Motor neuron (in vitro differentiated cells): ENCODE measurements around the gene FOXP1. TPM values are rescaled to one million over a fixed set of nuclear protein-coding genes. Genes with fewer than 3 reads are reported as not detected.
"Not testable (repeated sequence)": the region's sequence is repeated elsewhere in the genome, so short reads cannot be mapped to it uniquely, and the experiment has no call there.

Experiments
- ATAC-seq, 8 experiments: fragments of 200-7000 bp; cut with Tn5 transposase; replicated peaks in 6 of 8; 2 replicates each; pipeline ENCODE4 v1.8.0; 2021; ENCODE audit warnings: mild to moderate bottlenecking in 8 of 8, moderate library complexity in 8 of 8
- H3K27ac ChIP-seq, 2 donors: fragments of 250-450 bp; sonication (Bioruptor Pico); 2 replicates each; pipeline ENCODE4 v1.9.0; 2021; ENCODE audit warnings: antibody characterized with exemption in 2 of 2, mild to moderate bottlenecking in 2 of 2, moderate library complexity in 1 of 2
- H3K4me1 ChIP-seq, 2 donors: fragments of 250-450 bp; sonication (Bioruptor Pico); replicated peaks in 1 of 2; 2 replicates each; pipeline ENCODE4 v1.6.1; 2021; ENCODE audit warnings: antibody characterized with exemption in 2 of 2, mild to moderate bottlenecking in 2 of 2, moderate library complexity in 1 of 2
- H3K4me3 ChIP-seq, 5 donors: fragments of 250-450 bp; sonication (Bioruptor Pico); 2 replicates each; pipeline ENCODE4 v1.9.0; 2021; ENCODE audit warnings: antibody characterized with exemption in 5 of 5, mild to moderate bottlenecking in 5 of 5, moderate library complexity in 4 of 5
- WGBS, 10 experiments: fragments of 450-650 bp; shearing (Covaris generic); methylation state at CpG; one replicate each; pipeline ENCODE4 v1.0.0; 2022; 5-methylcytosine and 5-hydroxymethylcytosine counted together
- in situ Hi-C, 9 experiments: fragments of 400-800 bp; cut with MboI; loops; one replicate each; pipeline ENCODE4 v1.15.0; 2021; ENCODE audit warnings: low sequenced_read_pairs in 9 of 9, low pct_unique_long_range_greater_than_20kb in 2 of 9; ENCODE audit not compliant: unreplicated experiment in 9 of 9
- total RNA-seq, 8 experiments: library from RNA; unstranded; fragments of 300-600 nt; gene quantifications; 2 replicates each; pipeline versions ENCODE4 v1.2.3 to v1.2.4, GENCODE V29; 2022

Gene FOXP1
- total RNA-seq, 8 experiments from 2014 or later, result 7.0 to 118 (median 74.5) TPM

GRCh38 chr3:71541313-71541712 lies 42.2 kb downstream of the FOXP1 start:
- Histone ChIP-seq H3K4me3 (no peak overlapping the region), H3K27ac (no peak overlapping the region), H3K4me1 (peaks cover 35 to 46% of the 10 kb centered on the region in 2 donors)
- in situ Hi-C loops, result no loop called here
- 56 to 96% (median 80%) methylated on average over 1 to 3 of the region's 3 CpGs; no CpG with 5 or more reads in 1 of the 10 experiments for WGBS, 10 experiments
- ATAC-seq, result no peak

GRCh38 chr3:71537211-71537611 lies 46.3 kb downstream of the FOXP1 start:
- H3K27ac ChIP-seq, result peak overlapping the region; percentile 12 to 24
- peak in 7 of 8 experiments; percentile 75 to 96 (median 94) for ATAC-seq
- no peak overlapping the region for H3K4me3 ChIP-seq
- in situ Hi-C loops, result no loop called here
- peaks cover 24 to 35% of the 10 kb centered on the region in 2 donors for H3K4me1 ChIP-seq
- WGBS, 10 experiments, result 0 to 82% (median 27%) methylated on average over 1 to 7 of the region's 7 CpGs; no CpG with 5 or more reads in 1 of the 10 experiments

GRCh38 chr3:71536376-71536965 lies 47.1 kb downstream of the FOXP1 start:
- in situ Hi-C loops, result no loop called here

GRCh38 chr3:71533588-71533987 lies 49.9 kb downstream of the FOXP1 start:
- peaks cover 27% of the 10 kb centered on the region in 2 donors for H3K4me1 ChIP-seq
- H3K27ac ChIP-seq, result no peak overlapping the region
- no peak overlapping the region for H3K4me3 ChIP-seq
- no peak for ATAC-seq
- 85 to 100% (median 91%) methylated on average over 1 to 4 of the region's 4 CpGs for WGBS, 10 experiments
- in situ Hi-C loops, result no loop called here

More at GRCh38 chr3:71536376-71536965, 47.1 kb downstream of the FOXP1 start:
- WGBS, 10 experiments, result 11 to 90% (median 50%) methylated on average over 1 to 4 of the region's 7 CpGs; no CpG with 5 or more reads in 2 of the 10 experiments
- peak in 6 of 8 experiments; percentile 23 to 64 (median 43) for ATAC-seq
- Histone ChIP-seq H3K27ac (peak overlapping the region; percentile 23 to 48), H3K4me1 (peaks cover 20 to 27% of the 10 kb centered on the region in 2 donors), H3K4me3 (no peak overlapping the region)

- no peak for ATAC-seq
- Histone ChIP-seq H3K4me3 (no peak overlapping the region), H3K27ac (no peak overlapping the region), H3K4me1 (peaks cover 26 to 29% of the 10 kb centered on the region in 2 donors)
- WGBS, 10 experiments, result 0 to 100% (median 87%) methylated on average over 1 to 6 of the region's 6 CpGs
- in situ Hi-C loops, result no loop called here
Measured at GRCh38 chr3:71532639-71533395, 50.7 kb downstream of the FOXP1 start.

GRCh38 chr3:71530903-71531530 lies 52.5 kb downstream of the FOXP1 start:
- peaks cover 9 to 13% of the 10 kb centered on the region in 2 donors for H3K4me1 ChIP-seq
- 17 to 100% (median 79%) methylated on average over 1 to 9 of the region's 9 CpGs for WGBS, 10 experiments
- in situ Hi-C loops, result no loop called here
- no peak overlapping the region for H3K4me3 ChIP-seq
- ATAC-seq, result no peak
- no peak overlapping the region for H3K27ac ChIP-seq

- H3K27ac ChIP-seq, result no peak overlapping the region
Measured at GRCh38 chr3:71528816-71529215, 54.7 kb downstream of the FOXP1 start.

GRCh38 chr3:71526448-71526847 lies 57.1 kb downstream of the FOXP1 start:
- H3K27ac ChIP-seq, H3K4me3 ChIP-seq, in situ Hi-C loops, ATAC-seq: not testable (repeated sequence)
- 50 to 100% (median 95%) methylated on average over 1 to 4 of the region's 9 CpGs; no CpG with 5 or more reads in 5 of the 10 experiments for WGBS, 10 experiments
- H3K4me1 ChIP-seq, result peaks cover 30 to 38% of the 10 kb centered on the region in 2 donors

More at GRCh38 chr3:71528816-71529215, 54.7 kb downstream of the FOXP1 start:
- in situ Hi-C loops, result no loop called here
- peaks cover 22 to 25% of the 10 kb centered on the region in 2 donors for H3K4me1 ChIP-seq
- WGBS, 10 experiments, result 11 to 92% (median 67%) methylated on average over 1 to 2 of the region's 2 CpGs; no CpG with 5 or more reads in 1 of the 10 experiments
- no peak for ATAC-seq
- H3K4me3 ChIP-seq, result no peak overlapping the region

- ATAC-seq, result no peak
- Histone ChIP-seq H3K27ac (no peak overlapping the region), H3K4me3 (no peak overlapping the region), H3K4me1 (peaks cover 37 to 44% of the 10 kb centered on the region in 2 donors)
- 50 to 100% (median 78%) methylated on average over 1 to 3 of the region's 3 CpGs for WGBS, 10 experiments
- in situ Hi-C loops, result no loop called here
Measured at GRCh38 chr3:71525391-71525790, 58.1 kb downstream of the FOXP1 start.

GRCh38 chr3:71524672-71525071 lies 58.9 kb downstream of the FOXP1 start:
- peaks cover 40 to 50% of the 10 kb centered on the region in 2 donors for H3K4me1 ChIP-seq
- peak in 4 of 8 experiments; percentile 24 to 82 (median 76) for ATAC-seq
- no peak overlapping the region for H3K27ac ChIP-seq

GRCh38 chr3:71523628-71524027 lies 59.9 kb downstream of the FOXP1 start:
- Histone ChIP-seq H3K27ac (no peak overlapping the region), H3K4me3 (no peak overlapping the region), H3K4me1 (peaks cover 33 to 48% of the 10 kb centered on the region in 2 donors)
- no peak for ATAC-seq
- 70 to 100% (median 85%) methylated on average over 1 to 4 of the region's 4 CpGs; no CpG with 5 or more reads in 4 of the 10 experiments for WGBS, 10 experiments
- in situ Hi-C loops, result no loop called here

More at GRCh38 chr3:71524672-71525071, 58.9 kb downstream of the FOXP1 start:
- no peak overlapping the region for H3K4me3 ChIP-seq
- WGBS, 10 experiments, result 8 to 82% (median 39%) methylated on average over 2 to 7 of the region's 7 CpGs; no CpG with 5 or more reads in 1 of the 10 experiments
- in situ Hi-C loops, result no loop called here

- Histone ChIP-seq H3K4me1 (peaks cover 29 to 44% of the 10 kb centered on the region in 2 donors), H3K4me3 (no peak overlapping the region), H3K27ac (no peak overlapping the region)
- ATAC-seq, result no peak
- in situ Hi-C loops, result no loop called here
- 77 to 100% (median 93%) methylated on average over 1 to 7 of the region's 7 CpGs; no CpG with 5 or more reads in 1 of the 10 experiments for WGBS, 10 experiments
Measured at GRCh38 chr3:71521940-71522876, 61.3 kb downstream of the FOXP1 start.
